Colonic mucosa (tissue), 4 donors: ENCODE data around the gene ZNF768. TPM values are rescaled to one million over a fixed set of nuclear protein-coding genes. Genes with fewer than 3 reads are reported as not detected.

ENCODE experiments used
- DNase-seq: peaks from one replicate; pipeline ENCODE4 v3.0.0-alpha.2; 2020
- H3K27ac ChIP-seq: fragments of 200-600 bp; one replicate; pipeline ENCODE4 v1.8.0; 2021
- H3K27me3 ChIP-seq: fragments of 200-600 bp; one replicate; pipeline ENCODE4 v1.8.0; 2021
- H3K36me3 ChIP-seq: fragments of 200-600 bp; one replicate; pipeline ENCODE4 v1.8.0; 2021
- H3K4me1 ChIP-seq: fragments of 200-600 bp; one replicate; pipeline ENCODE4 v1.8.0; 2021; ENCODE audit warnings: mild to moderate bottlenecking
- H3K4me3 ChIP-seq: fragments of 200-600 bp; one replicate; pipeline ENCODE4 v1.8.0; 2021
- H3K9ac ChIP-seq, 2 donors: one replicate each; pipeline ENCODE4 v1.7.0; 2013; ENCODE audit warnings: control low read depth in 2 of 2, low read depth in 2 of 2, low read length in 2 of 2
- H3K9me3 ChIP-seq: fragments of 200-600 bp; one replicate; pipeline ENCODE4 v1.8.0; 2021
- CTCF ChIP-seq: fragments of 200-600 bp; IDR thresholded peaks from one replicate; pipeline ENCODE4 v1.8.0; 2022; ENCODE audit warnings: antibody characterized with exemption, mild to moderate bottlenecking
- intact Hi-C: fragments of 100-400 bp; cut with DNase I; formaldehyde crosslinking; loops from one replicate; pipeline ENCODE4 v1.14.1; 2022
- total RNA-seq, 2 donors: library from RNA; stranded (reverse); fragmentation: NEBNext Ultra II Directional in 1 of 2; extraction: Animal tissue kit (Norgen Biotek cat#: 25700) in 1 of 2; gene quantifications; one replicate each; pipeline ENCODE4 v1.2.1, GENCODE V29; 2021
- donor health status: healthy.
- donor health status: DM: no; HTN: no; CAD: no.
- donor health status: DM: no; HTN: no; CAD: no.

The ZNF768 gene
- total RNA-seq, 2 donors from 2014 or later = 58.6 to 63.2 TPM

GRCh38 chr16:30494709-30495108 lies 31.7 kb downstream of the ZNF768 start:
- H3K9ac ChIP-seq = no peak overlapping the region
- no peaks in the 10 kb centered on the region for H3K4me1 ChIP-seq
- TF ChIP-seq CTCF = no peak
- no peaks in the 10 kb centered on the region for H3K36me3 ChIP-seq
- no peaks in the 10 kb centered on the region for H3K9me3 ChIP-seq
- no peak overlapping the region for H3K4me3 ChIP-seq
- intact Hi-C loops = no loop called here
- no peaks in the 10 kb centered on the region for H3K27me3 ChIP-seq
- no peak for DNase-seq
- H3K27ac ChIP-seq = no peak overlapping the region

GRCh38 chr16:30493941-30494488 lies 32.4 kb downstream of the ZNF768 start:
- intact Hi-C loops = no loop called here
- DNase-seq = no peak

GRCh38 chr16:30491744-30492308 lies 34.5 kb downstream of the ZNF768 start:
- TF ChIP-seq CTCF = no peak
- H3K4me3 ChIP-seq = no peak overlapping the region
- H3K9me3 ChIP-seq = no peaks in the 10 kb centered on the region
- no peaks in the 10 kb centered on the region for H3K4me1 ChIP-seq
- no peaks in the 10 kb centered on the region for H3K27me3 ChIP-seq
- no peak overlapping the region for H3K27ac ChIP-seq
- no peaks in the 10 kb centered on the region for H3K36me3 ChIP-seq
- no peak for DNase-seq
- H3K9ac ChIP-seq = no peak overlapping the region
- intact Hi-C loops = no loop called here

More at GRCh38 chr16:30493941-30494488, 32.4 kb downstream of the ZNF768 start:
- Histone ChIP-seq H3K9me3 (no peaks in the 10 kb centered on the region), H3K4me3 (no peak overlapping the region), H3K27me3 (no peaks in the 10 kb centered on the region), H3K4me1 (no peaks in the 10 kb centered on the region), H3K36me3 (no peaks in the 10 kb centered on the region), H3K9ac (no peak overlapping the region), H3K27ac (no peak overlapping the region)
- TF ChIP-seq CTCF = no peak

- Histone ChIP-seq H3K36me3 (no peaks in the 10 kb centered on the region), H3K4me3 (no peak overlapping the region), H3K27me3 (no peaks in the 10 kb centered on the region), H3K9ac (no peak overlapping the region), H3K4me1 (no peaks in the 10 kb centered on the region), H3K27ac (no peak overlapping the region), H3K9me3 (no peaks in the 10 kb centered on the region)
- TF ChIP-seq CTCF = no peak
- intact Hi-C loops = no loop called here
- DNase-seq = no peak
Observed at GRCh38 chr16:30491229-30491628, 35.1 kb downstream of the ZNF768 start.

- intact Hi-C loops = no loop called here
Observed at GRCh38 chr16:30490210-30490609, 36.2 kb downstream of the ZNF768 start.

More at GRCh38 chr16:30490210-30490609, 36.2 kb downstream of the ZNF768 start:
- no peak overlapping the region for H3K9ac ChIP-seq
- no peak overlapping the region for H3K4me3 ChIP-seq
- H3K36me3 ChIP-seq = no peaks in the 10 kb centered on the region
- no peak for DNase-seq
- TF ChIP-seq CTCF = no peak
- H3K27me3 ChIP-seq = no peaks in the 10 kb centered on the region
- H3K4me1 ChIP-seq = no peaks in the 10 kb centered on the region
- no peaks in the 10 kb centered on the region for H3K9me3 ChIP-seq
- no peak overlapping the region for H3K27ac ChIP-seq
